WTC11 (cell line): ENCODE measurements around the gene RGL2. TPM values are rescaled to one million over a fixed set of nuclear protein-coding genes. Genes with fewer than 3 reads are reported as not detected.

Experiments
- ATAC-seq: fragments of 200-7000 bp; cut with Tn5 transposase; 2 replicates; pipeline ENCODE4 v1.10.0; 2021; ENCODE audit warnings: mild to moderate bottlenecking, moderate library complexity
- CTCF ChIA-PET: fragments of 300-600 bp; sonication (Branson Sonifier 250); formaldehyde crosslinking; loops from one replicate; lab custom pipeline; 2021; ENCODE audit warnings: antibody characterized with exemption; lab: Charles Lee
- POLR2A ChIA-PET: fragments of 350-600 bp; sonication (Branson Sonifier 250); formaldehyde crosslinking; loops from one replicate; lab custom pipeline; 2021; ENCODE audit warnings: antibody characterized with exemption; lab: Charles Lee
- DNase-seq: peaks from one replicate; pipeline ENCODE4 v3.0.0; 2021; ENCODE audit warnings: low spot score
- H3K27ac Mint-ChIP-seq: 2 replicates; pipeline ENCODE4 v1.8.0; 2021; ENCODE audit warnings: mixed read lengths
- H3K27me3 Mint-ChIP-seq: 2 replicates; pipeline ENCODE4 v1.8.0; 2021; ENCODE audit warnings: low read depth, mild to moderate bottlenecking, moderate library complexity, mixed read lengths
- H3K36me3 Mint-ChIP-seq: 2 replicates; pipeline ENCODE4 v1.8.0; 2021; ENCODE audit warnings: mixed read lengths
- H3K4me1 Mint-ChIP-seq: 2 replicates; pipeline ENCODE4 v1.8.0; 2022; ENCODE audit warnings: mixed read lengths
- H3K4me3 Mint-ChIP-seq: 2 replicates; pipeline ENCODE4 v1.8.0; 2021; ENCODE audit warnings: mild to moderate bottlenecking, moderate library complexity, mixed read lengths
- H3K9me3 Mint-ChIP-seq: 2 replicates; pipeline ENCODE4 v1.8.0; 2021; ENCODE audit warnings: mixed read lengths
- KAT7 ChIP-seq: sonication (generic); formaldehyde crosslinking; IDR thresholded peaks from 2 replicates; pipeline ENCODE4 v1.8.1; 2023; ENCODE audit warnings: missing genetic modification reagents, mild to moderate bottlenecking, borderline replicate concordance
- NFATC4 ChIP-seq: fragments of 250-450 bp; sonication (Bioruptor Pico); IDR thresholded peaks from 2 replicates; pipeline ENCODE4 v1.9.0; 2021; ENCODE audit warnings: mild to moderate bottlenecking
- NFE2L1 ChIP-seq: sonication (generic); formaldehyde crosslinking; IDR thresholded peaks from 2 replicates; pipeline ENCODE4 v1.8.1; 2023; ENCODE audit warnings: missing genetic modification reagents
- SP1 ChIP-seq: sonication (generic); formaldehyde crosslinking; conservative IDR thresholded peaks from 2 replicates; pipeline ENCODE4 v1.8.1; 2022; ENCODE audit warnings: missing genetic modification reagents
- ZNF232 ChIP-seq: sonication (generic); formaldehyde crosslinking; IDR thresholded peaks from 2 replicates; pipeline ENCODE4 v1.8.0; 2022; ENCODE audit warnings: mild to moderate bottlenecking, missing genetic modification reagents
- ZNF317 ChIP-seq: sonication (generic); formaldehyde crosslinking; IDR thresholded peaks from 2 replicates; pipeline ENCODE4 v1.8.1; 2023; ENCODE audit warnings: low read depth, mild to moderate bottlenecking, moderate library complexity, missing genetic modification reagents, borderline replicate concordance
- ZNF671 ChIP-seq: fragments of 250-450 bp; sonication (Bioruptor Pico); IDR thresholded peaks from 2 replicates; pipeline ENCODE4 v1.8.0; 2021; ENCODE audit warnings: mild to moderate bottlenecking
- total RNA-seq: library from RNA; stranded (reverse); gene quantifications from 3 replicates; pipeline ENCODE4 v1.2.3, GENCODE V29; 2021
- TF ChIP-seq, protein P1 (sequence below): fragments of 250-450 bp; sonication (Bioruptor Pico); IDR thresholded peaks from 2 replicates; pipeline ENCODE4 v1.9.0; 2021; ENCODE audit warnings: mild to moderate bottlenecking
- TF ChIP-seq, protein P2 (sequence below): fragments of 250-450 bp; sonication (Bioruptor Pico); IDR thresholded peaks from 2 replicates; pipeline ENCODE4 v2.1.2; 2022; ENCODE audit warnings: mild to moderate bottlenecking, moderate library complexity
- TF ChIP-seq, protein P3 (sequence below): sonication (generic); formaldehyde crosslinking; IDR thresholded peaks from 2 replicates; pipeline ENCODE4 v1.8.0; 2022; ENCODE audit warnings: mild to moderate bottlenecking, missing genetic modification reagents
- TF ChIP-seq, protein P4 (sequence below): sonication (generic); formaldehyde crosslinking; IDR thresholded peaks from 2 replicates; pipeline ENCODE4 v1.8.0; 2023; ENCODE audit warnings: mild to moderate bottlenecking, missing genetic modification reagents

Gene RGL2
- total RNA-seq, 1 experiment from 2014 or later: 77.1 TPM

DNA sequence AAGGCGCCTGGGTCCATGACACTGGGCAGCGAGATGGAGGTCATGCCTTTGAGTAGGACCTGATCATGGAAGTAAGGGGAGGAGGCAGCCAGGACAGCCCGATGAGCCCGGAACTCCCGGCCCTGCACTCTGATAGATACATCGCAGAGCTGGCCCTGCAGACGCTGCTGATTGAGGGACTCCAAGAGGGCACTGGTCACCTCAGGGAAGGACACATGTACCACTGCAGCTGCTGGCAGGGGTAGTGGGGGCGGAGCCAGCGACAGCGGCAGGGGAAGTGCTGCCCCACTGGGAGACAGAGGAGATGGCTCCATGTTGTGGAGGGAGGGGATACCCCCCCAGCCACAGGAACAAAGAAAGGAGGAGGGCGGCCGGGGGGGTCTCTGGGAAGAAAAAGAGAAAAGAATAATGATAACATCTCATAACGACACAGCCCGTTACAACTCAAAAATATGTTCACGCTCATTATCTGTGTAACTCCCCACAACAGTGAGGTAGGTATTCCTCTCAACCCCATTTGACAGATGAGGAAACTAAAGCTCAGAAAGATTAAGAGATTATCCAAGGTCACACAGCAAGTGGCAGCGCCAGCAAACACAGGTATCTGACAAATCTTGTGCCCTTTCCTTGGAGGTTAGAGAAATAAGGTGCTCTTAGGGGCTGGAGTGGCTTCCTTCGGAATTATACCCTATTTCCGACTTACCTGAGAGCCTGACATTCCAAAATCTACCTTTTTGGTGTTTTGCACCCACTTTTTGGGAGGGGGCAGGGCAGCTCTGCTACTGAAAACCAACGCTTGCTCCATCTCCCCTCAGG, 18.1 kb upstream of the RGL2 start (continued):
- TF ChIP-seq ZNF232 (CRISPR knock-in tag) (no peak), SP1 (CRISPR knock-in tag) (no peak), NFATC4 (CRISPR knock-in tag) (no peak)
- TF ChIP-seq, protein P1, sequence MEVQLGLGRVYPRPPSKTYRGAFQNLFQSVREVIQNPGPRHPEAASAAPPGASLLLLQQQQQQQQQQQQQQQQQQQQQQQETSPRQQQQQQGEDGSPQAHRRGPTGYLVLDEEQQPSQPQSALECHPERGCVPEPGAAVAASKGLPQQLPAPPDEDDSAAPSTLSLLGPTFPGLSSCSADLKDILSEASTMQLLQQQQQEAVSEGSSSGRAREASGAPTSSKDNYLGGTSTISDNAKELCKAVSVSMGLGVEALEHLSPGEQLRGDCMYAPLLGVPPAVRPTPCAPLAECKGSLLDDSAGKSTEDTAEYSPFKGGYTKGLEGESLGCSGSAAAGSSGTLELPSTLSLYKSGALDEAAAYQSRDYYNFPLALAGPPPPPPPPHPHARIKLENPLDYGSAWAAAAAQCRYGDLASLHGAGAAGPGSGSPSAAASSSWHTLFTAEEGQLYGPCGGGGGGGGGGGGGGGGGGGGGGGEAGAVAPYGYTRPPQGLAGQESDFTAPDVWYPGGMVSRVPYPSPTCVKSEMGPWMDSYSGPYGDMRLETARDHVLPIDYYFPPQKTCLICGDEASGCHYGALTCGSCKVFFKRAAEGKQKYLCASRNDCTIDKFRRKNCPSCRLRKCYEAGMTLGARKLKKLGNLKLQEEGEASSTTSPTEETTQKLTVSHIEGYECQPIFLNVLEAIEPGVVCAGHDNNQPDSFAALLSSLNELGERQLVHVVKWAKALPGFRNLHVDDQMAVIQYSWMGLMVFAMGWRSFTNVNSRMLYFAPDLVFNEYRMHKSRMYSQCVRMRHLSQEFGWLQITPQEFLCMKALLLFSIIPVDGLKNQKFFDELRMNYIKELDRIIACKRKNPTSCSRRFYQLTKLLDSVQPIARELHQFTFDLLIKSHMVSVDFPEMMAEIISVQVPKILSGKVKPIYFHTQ (CRISPR knock-in tag): no peak
- TF ChIP-seq, protein P2, sequence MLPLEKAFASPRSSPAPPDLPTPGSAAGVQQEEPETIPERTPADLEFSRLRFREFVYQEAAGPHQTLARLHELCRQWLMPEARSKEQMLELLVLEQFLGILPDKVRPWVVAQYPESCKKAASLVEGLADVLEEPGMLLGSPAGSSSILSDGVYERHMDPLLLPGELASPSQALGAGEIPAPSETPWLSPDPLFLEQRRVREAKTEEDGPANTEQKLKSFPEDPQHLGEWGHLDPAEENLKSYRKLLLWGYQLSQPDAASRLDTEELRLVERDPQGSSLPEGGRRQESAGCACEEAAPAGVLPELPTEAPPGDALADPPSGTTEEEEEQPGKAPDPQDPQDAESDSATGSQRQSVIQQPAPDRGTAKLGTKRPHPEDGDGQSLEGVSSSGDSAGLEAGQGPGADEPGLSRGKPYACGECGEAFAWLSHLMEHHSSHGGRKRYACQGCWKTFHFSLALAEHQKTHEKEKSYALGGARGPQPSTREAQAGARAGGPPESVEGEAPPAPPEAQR (CRISPR knock-in tag): no peak

DNA sequence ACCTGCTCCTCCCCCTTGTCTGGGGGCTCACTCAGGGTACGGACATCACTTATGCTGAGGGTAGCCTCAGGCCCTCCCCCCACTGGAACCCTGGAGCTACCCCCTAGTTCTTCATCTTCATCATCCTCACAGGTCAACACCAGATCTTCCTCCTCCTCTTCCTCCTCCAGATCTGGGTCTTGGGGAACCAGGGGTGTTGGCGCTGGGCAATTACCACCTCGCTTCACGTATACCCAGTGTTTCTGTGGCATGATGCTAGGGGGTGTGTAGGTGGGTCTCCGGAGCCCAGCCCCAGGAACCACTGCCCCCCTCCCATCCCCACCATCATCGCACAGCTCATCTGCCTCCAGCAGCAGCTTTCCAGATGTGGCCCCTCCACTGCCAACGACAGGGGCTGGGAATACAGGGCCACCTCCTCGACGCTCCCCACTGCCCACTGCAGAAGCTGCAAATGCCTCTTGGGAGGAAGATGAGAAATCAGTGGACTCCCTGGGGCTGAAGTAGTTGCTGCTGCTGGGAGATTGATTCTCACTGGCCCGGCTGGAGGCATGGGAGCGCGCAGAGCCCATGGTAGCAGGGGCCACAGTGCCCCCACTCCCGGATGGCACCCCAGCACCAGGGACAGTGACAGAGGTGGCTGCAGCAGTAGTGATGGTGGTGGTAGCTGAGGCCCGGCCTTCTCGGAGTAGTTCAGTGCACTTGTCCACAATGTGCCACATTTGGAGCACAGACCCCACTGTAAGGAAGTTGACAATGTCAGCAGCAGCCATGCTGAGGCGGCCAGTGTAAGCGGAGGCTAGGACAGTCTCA, 17.3 kb upstream of the RGL2 start:
- peaks cover 61% of the 10 kb centered on the region for H3K4me1 Mint-ChIP-seq
- peak overlapping the region; percentile 63 for H3K27ac Mint-ChIP-seq
- no peak for TF ChIP-seq ZNF317 (CRISPR knock-in tag)
- TF ChIP-seq, protein P3, sequence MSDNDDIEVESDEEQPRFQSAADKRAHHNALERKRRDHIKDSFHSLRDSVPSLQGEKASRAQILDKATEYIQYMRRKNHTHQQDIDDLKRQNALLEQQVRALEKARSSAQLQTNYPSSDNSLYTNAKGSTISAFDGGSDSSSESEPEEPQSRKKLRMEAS (CRISPR knock-in tag): no peak
- no peak for TF ChIP-seq KAT7 (CRISPR knock-in tag)
- no peak for TF ChIP-seq NFE2L1 (CRISPR knock-in tag)
- no peak for TF ChIP-seq ZNF671 (CRISPR knock-in tag)
- no peaks in the 10 kb centered on the region for H3K9me3 Mint-ChIP-seq
- peaks cover 21% of the 10 kb centered on the region for H3K36me3 Mint-ChIP-seq
- ATAC-seq: no peak
- peak overlapping the region; percentile 93 for H3K4me3 Mint-ChIP-seq
- ChIA-PET CTCF (no interaction called here), POLR2A (no interaction called here)
- H3K27me3 Mint-ChIP-seq: no peaks in the 10 kb centered on the region; the same call in 1 of the 2 replicates
- no peak for DNase-seq

DNA sequence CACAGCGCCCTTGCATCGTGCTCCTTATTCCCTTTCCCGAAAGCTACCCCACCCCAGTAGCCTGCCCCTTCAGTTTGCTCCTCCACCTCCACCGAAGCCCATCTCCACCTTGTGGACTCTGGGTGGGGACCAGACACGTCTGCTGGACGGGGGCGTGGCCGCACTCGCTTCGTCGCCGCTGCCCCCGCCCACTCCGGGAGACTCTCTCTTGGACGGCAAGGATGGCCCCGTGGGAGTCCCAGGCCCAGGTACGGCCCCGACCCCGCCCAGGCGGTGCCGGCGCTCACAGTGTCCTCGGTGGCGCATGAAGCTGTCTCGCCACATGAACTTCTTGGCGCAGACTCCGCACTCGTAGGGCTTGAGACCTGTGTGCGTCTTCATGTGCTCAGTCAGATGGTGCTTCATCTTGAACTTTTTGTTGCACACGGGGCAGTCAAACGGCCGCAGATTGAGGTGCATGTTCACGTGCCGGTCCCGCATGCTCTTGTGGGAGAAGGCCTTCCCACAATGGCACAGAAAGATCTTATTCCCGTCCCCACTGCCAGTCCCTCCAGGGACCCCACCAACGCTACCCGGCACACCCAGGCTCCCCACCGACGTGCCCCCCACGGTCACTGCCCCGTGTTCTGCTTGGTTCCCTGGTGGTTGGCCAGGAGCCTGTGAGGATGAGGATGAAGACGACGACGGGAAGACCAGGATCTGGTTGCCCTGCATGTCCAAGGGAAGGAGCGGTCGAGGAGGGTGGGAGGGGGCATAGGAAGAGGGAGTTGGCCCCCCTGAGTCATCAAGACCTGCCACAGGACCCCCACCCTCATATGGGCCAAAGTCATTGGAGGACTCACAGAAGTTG, 16.4 kb upstream of the RGL2 start:
- POLR2A ChIA-PET: no interaction called here
- peaks cover 53% of the 10 kb centered on the region for H3K4me1 Mint-ChIP-seq

More for the DNA sequence above, 16.4 kb upstream of the RGL2 start:
- Mint-ChIP-seq H3K4me3 (peak overlapping the region; percentile 93), H3K9me3 (no peaks in the 10 kb centered on the region), H3K27ac (peak overlapping the region; percentile 79), H3K27me3 (no peaks in the 10 kb centered on the region; the same call in 1 of the 2 replicates), H3K36me3 (peaks cover 16% of the 10 kb centered on the region)
- CTCF ChIA-PET: interaction anchor here (0.5 kb wide), 1 partner anchor 79 kb away, joined by 3 read pairs; no protein-coding TSS in a partner anchor
- DNase-seq: peak; percentile 62
- peak; percentile 29; the same call in 1 of the 2 replicates for TF ChIP-seq SP1 (CRISPR knock-in tag)
- TF ChIP-seq, protein P1 (CRISPR knock-in tag): no peak
- TF ChIP-seq, protein P3 (CRISPR knock-in tag): 0 out of 2 replicates have a peak, but pooled peaks have one; percentile 39
- TF ChIP-seq, protein P4, sequence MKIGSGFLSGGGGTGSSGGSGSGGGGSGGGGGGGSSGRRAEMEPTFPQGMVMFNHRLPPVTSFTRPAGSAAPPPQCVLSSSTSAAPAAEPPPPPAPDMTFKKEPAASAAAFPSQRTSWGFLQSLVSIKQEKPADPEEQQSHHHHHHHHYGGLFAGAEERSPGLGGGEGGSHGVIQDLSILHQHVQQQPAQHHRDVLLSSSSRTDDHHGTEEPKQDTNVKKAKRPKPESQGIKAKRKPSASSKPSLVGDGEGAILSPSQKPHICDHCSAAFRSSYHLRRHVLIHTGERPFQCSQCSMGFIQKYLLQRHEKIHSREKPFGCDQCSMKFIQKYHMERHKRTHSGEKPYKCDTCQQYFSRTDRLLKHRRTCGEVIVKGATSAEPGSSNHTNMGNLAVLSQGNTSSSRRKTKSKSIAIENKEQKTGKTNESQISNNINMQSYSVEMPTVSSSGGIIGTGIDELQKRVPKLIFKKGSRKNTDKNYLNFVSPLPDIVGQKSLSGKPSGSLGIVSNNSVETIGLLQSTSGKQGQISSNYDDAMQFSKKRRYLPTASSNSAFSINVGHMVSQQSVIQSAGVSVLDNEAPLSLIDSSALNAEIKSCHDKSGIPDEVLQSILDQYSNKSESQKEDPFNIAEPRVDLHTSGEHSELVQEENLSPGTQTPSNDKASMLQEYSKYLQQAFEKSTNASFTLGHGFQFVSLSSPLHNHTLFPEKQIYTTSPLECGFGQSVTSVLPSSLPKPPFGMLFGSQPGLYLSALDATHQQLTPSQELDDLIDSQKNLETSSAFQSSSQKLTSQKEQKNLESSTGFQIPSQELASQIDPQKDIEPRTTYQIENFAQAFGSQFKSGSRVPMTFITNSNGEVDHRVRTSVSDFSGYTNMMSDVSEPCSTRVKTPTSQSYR (CRISPR knock-in tag): 0 out of 2 replicates have a peak, but pooled peaks have one; percentile 33
- ATAC-seq: peak; percentile 2
